Transverse colon (tissue), 4 donors: ENCODE data around the gene MYO9A. TPM values are rescaled to one million over a fixed set of nuclear protein-coding genes. Genes with fewer than 3 reads are reported as not detected.
"Not testable (repeated sequence)": the region's sequence is repeated elsewhere in the genome, so short reads cannot be mapped to it uniquely, and the experiment has no call there.

ENCODE experiments used
- DNase-seq: peaks from one replicate; pipeline ENCODE4 v3.0.0-alpha.2; 2019
- H3K27ac ChIP-seq, 4 donors: fragments of 200-600 bp; sonication (generic); 2 replicates each; pipeline ENCODE4 v1.5.1; 2016 to 2018; ENCODE audit warnings: inconsistent platforms in 4 of 4
- H3K27me3 ChIP-seq: fragments of 200-600 bp; sonication (generic); 2 replicates; pipeline ENCODE4 v1.5.1; 2017; ENCODE audit warnings: inconsistent platforms
- H3K36me3 ChIP-seq, 4 donors: fragments of 200-600 bp; sonication (generic); 2 replicates each; pipeline ENCODE4 v1.5.1; 2017 to 2019; ENCODE audit warnings: inconsistent platforms in 4 of 4
- H3K4me1 ChIP-seq, 4 donors: fragments of 200-600 bp; sonication (generic); 2 replicates each; pipeline ENCODE4 v1.5.1; 2017 to 2020; ENCODE audit warnings: inconsistent platforms in 4 of 4
- H3K4me3 ChIP-seq, 4 donors: fragments of 200-600 bp; sonication (generic); 1 replicate in 1 of 4; 2 replicates in 3 of 4; pipeline versions ENCODE4 v1.5.1 to v1.6.1; 2017 to 2019; ENCODE audit warnings: inconsistent platforms in 4 of 4
- H3K9me3 ChIP-seq, 2 donors: fragments of 200-600 bp; sonication (generic); 2 replicates each; pipeline ENCODE4 v1.5.1; 2017 to 2019; ENCODE audit warnings: inconsistent platforms in 2 of 2
- CTCF ChIP-seq, 5 experiments: fragments of 200-600 bp in 3 of 5; fragments of 450-650 bp in 2 of 5; sonication (generic) in 3 of 5; IDR thresholded peaks; 1 replicate in 2 of 5; 2 replicates in 3 of 5; pipeline ENCODE4 v1.5.1; 2016 to 2017; ENCODE audit warnings: antibody characterized with exemption in 5 of 5, inconsistent platforms in 3 of 5, mild to moderate bottlenecking in 2 of 5, moderate library complexity in 1 of 5
- EP300 ChIP-seq: sonication (generic); formaldehyde crosslinking; IDR thresholded peaks from one replicate; pipeline ENCODE4 v1.6.1; 2017; ENCODE audit warnings: antibody characterized with exemption, low read depth
- POLR2A ChIP-seq: fragments of 450-650 bp; IDR thresholded peaks from one replicate; pipeline ENCODE4 v1.6.1; 2016; ENCODE audit warnings: antibody characterized with exemption, mild to moderate bottlenecking, moderate library complexity
- POLR2AphosphoS5 ChIP-seq, 3 donors: sonication (generic); formaldehyde crosslinking; IDR thresholded peaks; one replicate each; pipeline ENCODE4 v1.6.1; 2016; ENCODE audit warnings: antibody characterized with exemption in 3 of 3
- WGBS, 2 donors: methylation state at CpG; one replicate each; pipeline ENCODE4 v1.1.5; 2018; ENCODE audit warnings: low coverage in 1 of 2; 5-methylcytosine and 5-hydroxymethylcytosine counted together
- in situ Hi-C, 4 donors: fragments of 200-750 bp; cut with MboI; loops; one replicate each; pipeline versions ENCODE4 v1.15.0 to v1.15.1; 2017; ENCODE audit warnings: low sequenced_read_pairs in 3 of 4, low pct_ligation_motif_present in 1 of 4, low pct_unique_long_range_greater_than_20kb in 1 of 4
- intact Hi-C: fragments of 100-400 bp; cut with DNase I; formaldehyde crosslinking; loops from one replicate; pipeline ENCODE4 v1.15.1; 2023; ENCODE audit warnings: low total_unique reads
- total RNA-seq, 4 donors: library from RNA; depleted of rRNA; stranded (reverse); fragments of >200 nt; gene quantifications; one replicate each; pipeline ENCODE4 v1.1.0, GENCODE V29; 2016

Gene MYO9A
- total RNA-seq, 4 donors from 2014 or later, result 52.4 to 103 (median 74.2) TPM

GRCh38 chr15:72033285-72033684 is 84.7 kb downstream of the MYO9A start:
- Histone ChIP-seq H3K27me3 (no peaks in the 10 kb centered on the region), H3K4me1 (peaks cover 0 to 23% (median 2%) of the 10 kb centered on the region in 4 donors), H3K4me3 (no peak overlapping the region), H3K27ac (peak overlapping the region in 1 of 4 donors; percentile 14), H3K9me3 (no peaks in the 10 kb centered on the region), H3K36me3 (no peaks in the 10 kb centered on the region)
- intact Hi-C loops, result no loop called here
- TF ChIP-seq POLR2A (no peak), POLR2AphosphoS5 (IDR thresholded peaks at IDR 0.05) (no peak), EP300 (no peak), CTCF (IDR thresholded peaks at IDR 0.05) (no peak)
- in situ Hi-C loops, result no loop called here
- 62 to 72% methylated on average over 3 of the region's 3 CpGs for WGBS, 2 donors
- DNase-seq, result no peak

- 98% methylated on average over 2 of the region's 2 CpGs; no CpG with 5 or more reads in 1 of the 2 donors for WGBS, 2 donors
- no peak for DNase-seq
- H3K4me3 ChIP-seq, result no peak overlapping the region
- H3K27ac ChIP-seq, result no peak overlapping the region
- H3K27me3 ChIP-seq, result no peaks in the 10 kb centered on the region
- intact Hi-C loops (no loop called here), in situ Hi-C loops (no loop called here)
- H3K36me3 ChIP-seq, result peaks cover 0 to 17% (median 0%) of the 10 kb centered on the region in 4 donors
- H3K9me3 ChIP-seq, result no peaks in the 10 kb centered on the region
- H3K4me1 ChIP-seq, result no peaks in the 10 kb centered on the region
- no peak for TF ChIP-seq CTCF (IDR thresholded peaks at IDR 0.05)
- TF ChIP-seq EP300, result no peak
- TF ChIP-seq POLR2A, result no peak
- no peak for TF ChIP-seq POLR2AphosphoS5 (IDR thresholded peaks at IDR 0.05)
These were observed 96.3 kb downstream of the MYO9A start for GRCh38 chr15:72021604-72022003.

GRCh38 chr15:72020799-72021198 is 97.2 kb downstream of the MYO9A start:
- intact Hi-C loops (no loop called here), in situ Hi-C loops (no loop called here)
- Histone ChIP-seq H3K9me3 (no peaks in the 10 kb centered on the region), H3K27ac (no peak overlapping the region), H3K4me1 (no peaks in the 10 kb centered on the region), H3K27me3 (no peaks in the 10 kb centered on the region), H3K4me3 (no peak overlapping the region), H3K36me3 (peaks cover 0 to 17% (median 0%) of the 10 kb centered on the region in 4 donors)
- DNase-seq, result no peak
- TF ChIP-seq CTCF (IDR thresholded peaks at IDR 0.05) (no peak), POLR2AphosphoS5 (IDR thresholded peaks at IDR 0.05) (no peak), EP300 (no peak), POLR2A (no peak)
- WGBS, 2 donors, result 83 to 88% methylated on average over 1 of the region's 1 CpG

DNA sequence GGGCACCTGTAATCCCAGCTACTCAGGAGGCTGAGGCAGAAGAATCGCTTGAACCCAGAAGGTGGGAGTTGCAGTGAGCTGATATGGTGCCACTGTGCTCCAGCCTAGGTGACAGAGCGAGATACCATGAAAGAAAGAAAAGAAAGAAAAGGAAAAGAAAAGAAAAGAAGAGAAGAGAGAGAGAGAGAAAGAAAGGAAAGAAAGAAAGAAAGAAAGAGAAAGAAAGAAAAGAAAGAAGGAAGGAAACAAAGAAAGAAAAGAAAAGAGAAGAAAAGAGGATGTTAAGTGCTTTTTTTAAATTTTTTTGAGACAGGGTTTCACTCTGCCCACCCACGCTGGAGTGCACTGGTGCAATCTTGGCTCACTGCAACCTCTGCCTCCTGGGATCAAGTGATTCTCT is 103.4 kb downstream of the MYO9A start:
- DNase-seq, H3K36me3 ChIP-seq, H3K27me3 ChIP-seq, H3K4me3 ChIP-seq, in situ Hi-C loops, H3K9me3 ChIP-seq, intact Hi-C loops, H3K27ac ChIP-seq, H3K4me1 ChIP-seq: not testable (repeated sequence)
- 83 to 86% methylated on average over 1 to 3 of the region's 3 CpGs for WGBS, 2 donors

- WGBS, 2 donors, result 96 to 97% methylated on average over 2 of the region's 2 CpGs
- H3K27ac ChIP-seq, result no peak overlapping the region
- no peaks in the 10 kb centered on the region for H3K9me3 ChIP-seq
- peaks cover 0 to 6% (median 2%) of the 10 kb centered on the region in 4 donors for H3K4me1 ChIP-seq
- H3K27me3 ChIP-seq, result no peaks in the 10 kb centered on the region
- DNase-seq, result no peak
- intact Hi-C loops (no loop called here), in situ Hi-C loops (no loop called here)
- peaks cover 0 to 5% (median 0%) of the 10 kb centered on the region in 4 donors for H3K36me3 ChIP-seq
- no peak overlapping the region for H3K4me3 ChIP-seq
- TF ChIP-seq POLR2AphosphoS5 (IDR thresholded peaks at IDR 0.05) (no peak), POLR2A (no peak), CTCF (IDR thresholded peaks at IDR 0.05) (no peak), EP300 (no peak)
These were observed 104.2 kb downstream of the MYO9A start for GRCh38 chr15:72013703-72014102.
